GM23338 (cell line): ENCODE data around the gene MIA. TPM values are rescaled to one million over a fixed set of nuclear protein-coding genes. Genes with fewer than 3 reads are reported as not detected.

Experiments used
- ATAC-seq: fragments of 200-7000 bp; cut with Tn5 transposase; 3 replicates; pipeline ENCODE4 v1.9.1; 2020
- DNase-seq: peaks from one replicate; pipeline ENCODE4 v3.0.0-alpha.2; 2015; ENCODE audit warnings: low spot score
- H2AFZ ChIP-seq: fragments of 200-600 bp; sonication (generic); 2 replicates; pipeline ENCODE4 v1.8.0; 2016; ENCODE audit warnings: antibody characterized with exemption, mild to moderate bottlenecking, moderate library complexity
- H3F3A ChIP-seq: fragments of 200-600 bp; sonication (generic); replicated peaks from 2 replicates; pipeline ENCODE4 v1.8.0; 2017; ENCODE audit warnings: antibody characterized with exemption, mixed run types, low read depth
- H3K27ac ChIP-seq: fragments of 200-600 bp; sonication (generic); 2 replicates; pipeline ENCODE4 v1.6.1; 2016; ENCODE audit warnings: low read depth
- H3K27me3 ChIP-seq: fragments of 200-600 bp; sonication (generic); 2 replicates; pipeline ENCODE4 v1.8.0; 2016; ENCODE audit warnings: mild to moderate bottlenecking, mixed run types, moderate library complexity; ENCODE audit not compliant: insufficient read depth
- H3K36me3 ChIP-seq: fragments of 200-600 bp; sonication (generic); 2 replicates; pipeline ENCODE4 v1.8.0; 2016; ENCODE audit warnings: mild to moderate bottlenecking; ENCODE audit not compliant: insufficient read depth
- H3K4me1 ChIP-seq: fragments of 200-600 bp; sonication (generic); 2 replicates; pipeline ENCODE4 v1.8.0; 2016; ENCODE audit warnings: mild to moderate bottlenecking, moderate library complexity; ENCODE audit not compliant: insufficient read depth
- H3K4me2 ChIP-seq: fragments of 200-600 bp; sonication (generic); 2 replicates; pipeline ENCODE4 v1.7.1; 2017; ENCODE audit warnings: mixed run types
- H3K4me3 ChIP-seq: fragments of 200-600 bp; sonication (generic); 2 replicates; pipeline ENCODE4 v1.6.1; 2016; ENCODE audit warnings: mixed run types
- H3K79me2 ChIP-seq: fragments of 200-600 bp; sonication (generic); replicated peaks from 2 replicates; pipeline ENCODE4 v1.8.0; 2017; ENCODE audit warnings: mild to moderate bottlenecking; ENCODE audit not compliant: insufficient read depth
- H3K9me2 ChIP-seq: fragments of 200-600 bp; sonication (generic); 2 replicates; pipeline ENCODE4 v1.8.0; 2017; ENCODE audit not compliant: insufficient read depth
- H4K20me1 ChIP-seq: fragments of 200-600 bp; sonication (generic); replicated peaks from 2 replicates; pipeline ENCODE4 v1.8.0; 2017; ENCODE audit warnings: mild to moderate bottlenecking; ENCODE audit not compliant: insufficient read depth
- H3K27ac Mint-ChIP-seq: 2 replicates; pipeline ENCODE4 v1.8.0; 2020; ENCODE audit warnings: inconsistent platforms, mild to moderate bottlenecking, moderate library complexity, mixed read lengths
- H3K27me3 Mint-ChIP-seq: 3 replicates; pipeline ENCODE4 v1.8.0; 2022; ENCODE audit warnings: low read depth, mild to moderate bottlenecking, moderate library complexity, mixed read lengths, inconsistent platforms; ENCODE audit not compliant: insufficient read depth, poor library complexity
- H3K36me3 Mint-ChIP-seq: 3 replicates; pipeline ENCODE4 v1.8.0; 2021; ENCODE audit warnings: low read depth, mild to moderate bottlenecking, inconsistent platforms, moderate library complexity, mixed read lengths
- H3K4me1 Mint-ChIP-seq: 3 replicates; pipeline ENCODE4 v1.8.0; 2020; ENCODE audit warnings: mild to moderate bottlenecking, inconsistent platforms, mixed read lengths
- H3K4me3 Mint-ChIP-seq: 3 replicates; pipeline ENCODE4 v1.8.0; 2021; ENCODE audit warnings: moderate library complexity, mild to moderate bottlenecking, inconsistent platforms, mixed read lengths
- H3K9me3 Mint-ChIP-seq: 3 replicates; pipeline ENCODE4 v1.8.0; 2020; ENCODE audit warnings: moderate library complexity, mild to moderate bottlenecking, inconsistent platforms, mixed read lengths
- CREB1 ChIP-seq: fragments of 250-450 bp; sonication (Bioruptor Pico); IDR thresholded peaks from 2 replicates; pipeline ENCODE4 v1.5.0; 2020; ENCODE audit warnings: low read depth, mild to moderate bottlenecking, moderate library complexity
- EZH2 ChIP-seq: fragments of 200-600 bp; sonication (generic); IDR thresholded peaks from one replicate; pipeline ENCODE4 v1.8.0; 2017; ENCODE audit warnings: antibody characterized with exemption, mild to moderate bottlenecking, low read depth; ENCODE audit not compliant: unreplicated experiment
- EZH2phosphoT487 ChIP-seq: fragments of 200-600 bp; sonication (generic); IDR thresholded peaks from one replicate; pipeline ENCODE4 v1.8.1; 2018; ENCODE audit warnings: antibody characterized with exemption; ENCODE audit not compliant: unreplicated experiment
- JUNB ChIP-seq: IDR thresholded peaks from one replicate; pipeline ENCODE4 v1.6.1; 2016; ENCODE audit warnings: antibody characterized with exemption; ENCODE audit not compliant: unreplicated experiment
- NANOG ChIP-seq: IDR thresholded peaks from 2 replicates; pipeline ENCODE4 v1.6.1; 2016; ENCODE audit warnings: antibody characterized with exemption, borderline replicate concordance
- POLR2AphosphoS5 ChIP-seq: IDR thresholded peaks from 2 replicates; pipeline ENCODE4 v1.6.1; 2016; ENCODE audit warnings: antibody characterized with exemption, low read depth
- STAT1 ChIP-seq: IDR thresholded peaks from one replicate; pipeline ENCODE4 v1.6.1; 2016; ENCODE audit warnings: antibody characterized with exemption; ENCODE audit not compliant: unreplicated experiment
- ZNF114 ChIP-seq: fragments of 250-450 bp; sonication (Bioruptor Pico); IDR thresholded peaks from 2 replicates; pipeline ENCODE4 v1.5.0; 2020; ENCODE audit warnings: mild to moderate bottlenecking, moderate library complexity
- ZNF331 ChIP-seq: fragments of 250-450 bp; sonication (Bioruptor Pico); IDR thresholded peaks from 2 replicates; pipeline ENCODE4 v1.5.0; 2020; ENCODE audit warnings: low read depth, mild to moderate bottlenecking, moderate library complexity
- polyA plus RNA-seq: library from polyadenylated mRNA; unstranded; fragments of >200 nt; fragmentation: Nextera tagmentation; extraction: Ambion mirVana; gene quantifications from 2 replicates; pipeline ENCODE4 v1.2.1, GENCODE V29; 2016
- total RNA-seq: library from RNA; depleted of rRNA; stranded (reverse); fragments of >200 nt; shearing (Covaris generic); gene quantifications from 2 replicates; pipeline ENCODE4 v1.2.3, GENCODE V29; 2014
- TF ChIP-seq, protein P1 (sequence below): fragments of 250-450 bp; sonication (Bioruptor Pico); IDR thresholded peaks from 2 replicates; pipeline ENCODE4 v1.5.0; 2020; ENCODE audit warnings: mild to moderate bottlenecking, moderate library complexity
- TF ChIP-seq, protein P2 (sequence below): IDR thresholded peaks from one replicate; pipeline ENCODE4 v1.6.1; 2018; ENCODE audit warnings: antibody characterized with exemption; ENCODE audit not compliant: unreplicated experiment
- TF ChIP-seq, protein P3 (sequence below): IDR thresholded peaks from 2 replicates; pipeline ENCODE4 v1.6.1; 2016; ENCODE audit warnings: antibody characterized with exemption
- TF ChIP-seq, protein P4 (sequence below), 2 experiments: fragments of 200-600 bp in 1 of 2; sonication (generic) in 1 of 2; conservative IDR thresholded peaks; 2 replicates each; pipeline versions ENCODE4 v1.5.1 to v1.6.1; 2016 to 2017; ENCODE audit warnings: antibody characterized with exemption in 2 of 2, low read depth in 2 of 2, mild to moderate bottlenecking in 2 of 2, moderate library complexity in 1 of 2

Gene MIA
- total and polyA plus RNA-seq, 2 experiments from 2014 or later = not detected

DNA sequence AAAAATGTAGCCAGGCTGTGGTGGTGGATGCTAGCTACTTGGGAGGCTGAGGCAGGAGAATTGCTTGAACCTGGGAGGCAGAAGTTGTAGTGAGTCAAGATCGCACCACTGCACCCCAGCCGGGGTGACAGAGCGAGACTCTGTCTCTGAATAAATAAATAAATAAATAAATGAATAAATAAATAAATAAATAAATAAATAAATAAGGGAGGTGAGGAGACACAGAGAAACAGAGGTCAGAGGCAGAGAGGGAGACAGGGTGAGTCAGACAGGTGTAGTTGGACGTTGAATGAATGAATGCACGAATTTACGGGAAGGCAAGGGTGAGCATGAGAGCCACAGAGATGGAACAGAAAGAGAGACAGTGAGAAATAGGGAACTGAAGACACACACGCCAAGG is 5.8 kb downstream of the MIA start:
- Mint-ChIP-seq H3K27ac (no peak overlapping the region), H3K4me3 (no peak overlapping the region; the same call in 2 of the 3 replicates), H3K4me1 (peaks cover 19% of the 10 kb centered on the region), H3K36me3 (peaks cover 12% of the 10 kb centered on the region), H3K9me3 (no peaks in the 10 kb centered on the region; the same call in 1 of the 3 replicates), H3K27me3 (peaks cover 13% of the 10 kb centered on the region)
- H3F3A ChIP-seq = peaks cover 5% of the 10 kb centered on the region; the same call in 1 of the 2 replicates
- H3K27me3 ChIP-seq = no peaks in the 10 kb centered on the region
- H3K79me2 ChIP-seq = peaks cover 5% of the 10 kb centered on the region
- no peaks in the 10 kb centered on the region for H3K9me2 ChIP-seq
- H2AFZ ChIP-seq = no peak overlapping the region
- no peak overlapping the region for H3K4me3 ChIP-seq
- TF ChIP-seq, protein P1, sequence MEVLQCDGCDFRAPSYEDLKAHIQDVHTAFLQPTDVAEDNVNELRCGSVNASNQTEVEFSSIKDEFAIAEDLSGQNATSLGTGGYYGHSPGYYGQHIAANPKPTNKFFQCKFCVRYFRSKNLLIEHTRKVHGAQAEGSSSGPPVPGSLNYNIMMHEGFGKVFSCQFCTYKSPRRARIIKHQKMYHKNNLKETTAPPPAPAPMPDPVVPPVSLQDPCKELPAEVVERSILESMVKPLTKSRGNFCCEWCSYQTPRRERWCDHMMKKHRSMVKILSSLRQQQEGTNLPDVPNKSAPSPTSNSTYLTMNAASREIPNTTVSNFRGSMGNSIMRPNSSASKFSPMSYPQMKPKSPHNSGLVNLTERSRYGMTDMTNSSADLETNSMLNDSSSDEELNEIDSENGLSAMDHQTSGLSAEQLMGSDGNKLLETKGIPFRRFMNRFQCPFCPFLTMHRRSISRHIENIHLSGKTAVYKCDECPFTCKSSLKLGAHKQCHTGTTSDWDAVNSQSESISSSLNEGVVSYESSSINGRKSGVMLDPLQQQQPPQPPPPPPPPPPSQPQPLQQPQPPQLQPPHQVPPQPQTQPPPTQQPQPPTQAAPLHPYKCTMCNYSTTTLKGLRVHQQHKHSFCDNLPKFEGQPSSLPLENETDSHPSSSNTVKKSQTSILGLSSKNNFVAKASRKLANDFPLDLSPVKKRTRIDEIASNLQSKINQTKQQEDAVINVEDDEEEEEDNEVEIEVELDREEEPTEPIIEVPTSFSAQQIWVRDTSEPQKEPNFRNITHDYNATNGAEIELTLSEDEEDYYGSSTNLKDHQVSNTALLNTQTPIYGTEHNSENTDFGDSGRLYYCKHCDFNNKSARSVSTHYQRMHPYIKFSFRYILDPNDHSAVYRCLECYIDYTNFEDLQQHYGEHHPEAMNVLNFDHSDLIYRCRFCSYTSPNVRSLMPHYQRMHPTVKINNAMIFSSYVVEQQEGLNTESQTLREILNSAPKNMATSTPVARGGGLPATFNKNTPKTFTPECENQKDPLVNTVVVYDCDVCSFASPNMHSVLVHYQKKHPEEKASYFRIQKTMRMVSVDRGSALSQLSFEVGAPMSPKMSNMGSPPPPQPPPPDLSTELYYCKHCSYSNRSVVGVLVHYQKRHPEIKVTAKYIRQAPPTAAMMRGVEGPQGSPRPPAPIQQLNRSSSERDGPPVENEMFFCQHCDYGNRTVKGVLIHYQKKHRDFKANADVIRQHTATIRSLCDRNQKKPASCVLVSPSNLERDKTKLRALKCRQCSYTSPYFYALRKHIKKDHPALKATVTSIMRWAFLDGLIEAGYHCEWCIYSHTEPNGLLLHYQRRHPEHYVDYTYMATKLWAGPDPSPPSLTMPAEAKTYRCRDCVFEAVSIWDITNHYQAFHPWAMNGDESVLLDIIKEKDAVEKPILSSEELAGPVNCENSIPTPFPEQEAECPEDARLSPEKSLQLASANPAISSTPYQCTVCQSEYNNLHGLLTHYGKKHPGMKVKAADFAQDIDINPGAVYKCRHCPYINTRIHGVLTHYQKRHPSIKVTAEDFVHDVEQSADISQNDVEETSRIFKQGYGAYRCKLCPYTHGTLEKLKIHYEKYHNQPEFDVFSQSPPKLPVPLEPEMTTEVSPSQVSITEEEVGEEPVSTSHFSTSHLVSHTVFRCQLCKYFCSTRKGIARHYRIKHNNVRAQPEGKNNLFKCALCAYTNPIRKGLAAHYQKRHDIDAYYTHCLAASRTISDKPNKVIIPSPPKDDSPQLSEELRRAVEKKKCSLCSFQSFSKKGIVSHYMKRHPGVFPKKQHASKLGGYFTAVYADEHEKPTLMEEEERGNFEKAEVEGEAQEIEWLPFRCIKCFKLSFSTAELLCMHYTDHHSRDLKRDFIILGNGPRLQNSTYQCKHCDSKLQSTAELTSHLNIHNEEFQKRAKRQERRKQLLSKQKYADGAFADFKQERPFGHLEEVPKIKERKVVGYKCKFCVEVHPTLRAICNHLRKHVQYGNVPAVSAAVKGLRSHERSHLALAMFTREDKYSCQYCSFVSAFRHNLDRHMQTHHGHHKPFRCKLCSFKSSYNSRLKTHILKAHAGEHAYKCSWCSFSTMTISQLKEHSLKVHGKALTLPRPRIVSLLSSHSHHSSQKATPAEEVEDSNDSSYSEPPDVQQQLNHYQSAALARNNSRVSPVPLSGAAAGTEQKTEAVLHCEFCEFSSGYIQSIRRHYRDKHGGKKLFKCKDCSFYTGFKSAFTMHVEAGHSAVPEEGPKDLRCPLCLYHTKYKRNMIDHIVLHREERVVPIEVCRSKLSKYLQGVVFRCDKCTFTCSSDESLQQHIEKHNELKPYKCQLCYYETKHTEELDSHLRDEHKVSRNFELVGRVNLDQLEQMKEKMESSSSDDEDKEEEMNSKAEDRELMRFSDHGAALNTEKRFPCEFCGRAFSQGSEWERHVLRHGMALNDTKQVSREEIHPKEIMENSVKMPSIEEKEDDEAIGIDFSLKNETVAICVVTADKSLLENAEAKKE (CRISPR knock-in tag) = no peak
- TF ChIP-seq JUNB (no peak), POLR2AphosphoS5 (no peak), EZH2 (no peak), ZNF331 (CRISPR knock-in tag) (no peak), NANOG (no peak), STAT1 (no peak), CREB1 (CRISPR knock-in tag) (no peak), EZH2phosphoT487 (no peak), ZNF114 (CRISPR knock-in tag) (no peak)
- TF ChIP-seq, protein P2, sequence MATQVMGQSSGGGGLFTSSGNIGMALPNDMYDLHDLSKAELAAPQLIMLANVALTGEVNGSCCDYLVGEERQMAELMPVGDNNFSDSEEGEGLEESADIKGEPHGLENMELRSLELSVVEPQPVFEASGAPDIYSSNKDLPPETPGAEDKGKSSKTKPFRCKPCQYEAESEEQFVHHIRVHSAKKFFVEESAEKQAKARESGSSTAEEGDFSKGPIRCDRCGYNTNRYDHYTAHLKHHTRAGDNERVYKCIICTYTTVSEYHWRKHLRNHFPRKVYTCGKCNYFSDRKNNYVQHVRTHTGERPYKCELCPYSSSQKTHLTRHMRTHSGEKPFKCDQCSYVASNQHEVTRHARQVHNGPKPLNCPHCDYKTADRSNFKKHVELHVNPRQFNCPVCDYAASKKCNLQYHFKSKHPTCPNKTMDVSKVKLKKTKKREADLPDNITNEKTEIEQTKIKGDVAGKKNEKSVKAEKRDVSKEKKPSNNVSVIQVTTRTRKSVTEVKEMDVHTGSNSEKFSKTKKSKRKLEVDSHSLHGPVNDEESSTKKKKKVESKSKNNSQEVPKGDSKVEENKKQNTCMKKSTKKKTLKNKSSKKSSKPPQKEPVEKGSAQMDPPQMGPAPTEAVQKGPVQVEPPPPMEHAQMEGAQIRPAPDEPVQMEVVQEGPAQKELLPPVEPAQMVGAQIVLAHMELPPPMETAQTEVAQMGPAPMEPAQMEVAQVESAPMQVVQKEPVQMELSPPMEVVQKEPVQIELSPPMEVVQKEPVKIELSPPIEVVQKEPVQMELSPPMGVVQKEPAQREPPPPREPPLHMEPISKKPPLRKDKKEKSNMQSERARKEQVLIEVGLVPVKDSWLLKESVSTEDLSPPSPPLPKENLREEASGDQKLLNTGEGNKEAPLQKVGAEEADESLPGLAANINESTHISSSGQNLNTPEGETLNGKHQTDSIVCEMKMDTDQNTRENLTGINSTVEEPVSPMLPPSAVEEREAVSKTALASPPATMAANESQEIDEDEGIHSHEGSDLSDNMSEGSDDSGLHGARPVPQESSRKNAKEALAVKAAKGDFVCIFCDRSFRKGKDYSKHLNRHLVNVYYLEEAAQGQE = no peak
- TF ChIP-seq, protein P3, sequence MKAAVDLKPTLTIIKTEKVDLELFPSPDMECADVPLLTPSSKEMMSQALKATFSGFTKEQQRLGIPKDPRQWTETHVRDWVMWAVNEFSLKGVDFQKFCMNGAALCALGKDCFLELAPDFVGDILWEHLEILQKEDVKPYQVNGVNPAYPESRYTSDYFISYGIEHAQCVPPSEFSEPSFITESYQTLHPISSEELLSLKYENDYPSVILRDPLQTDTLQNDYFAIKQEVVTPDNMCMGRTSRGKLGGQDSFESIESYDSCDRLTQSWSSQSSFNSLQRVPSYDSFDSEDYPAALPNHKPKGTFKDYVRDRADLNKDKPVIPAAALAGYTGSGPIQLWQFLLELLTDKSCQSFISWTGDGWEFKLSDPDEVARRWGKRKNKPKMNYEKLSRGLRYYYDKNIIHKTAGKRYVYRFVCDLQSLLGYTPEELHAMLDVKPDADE = no peak
- TF ChIP-seq, protein P4, sequence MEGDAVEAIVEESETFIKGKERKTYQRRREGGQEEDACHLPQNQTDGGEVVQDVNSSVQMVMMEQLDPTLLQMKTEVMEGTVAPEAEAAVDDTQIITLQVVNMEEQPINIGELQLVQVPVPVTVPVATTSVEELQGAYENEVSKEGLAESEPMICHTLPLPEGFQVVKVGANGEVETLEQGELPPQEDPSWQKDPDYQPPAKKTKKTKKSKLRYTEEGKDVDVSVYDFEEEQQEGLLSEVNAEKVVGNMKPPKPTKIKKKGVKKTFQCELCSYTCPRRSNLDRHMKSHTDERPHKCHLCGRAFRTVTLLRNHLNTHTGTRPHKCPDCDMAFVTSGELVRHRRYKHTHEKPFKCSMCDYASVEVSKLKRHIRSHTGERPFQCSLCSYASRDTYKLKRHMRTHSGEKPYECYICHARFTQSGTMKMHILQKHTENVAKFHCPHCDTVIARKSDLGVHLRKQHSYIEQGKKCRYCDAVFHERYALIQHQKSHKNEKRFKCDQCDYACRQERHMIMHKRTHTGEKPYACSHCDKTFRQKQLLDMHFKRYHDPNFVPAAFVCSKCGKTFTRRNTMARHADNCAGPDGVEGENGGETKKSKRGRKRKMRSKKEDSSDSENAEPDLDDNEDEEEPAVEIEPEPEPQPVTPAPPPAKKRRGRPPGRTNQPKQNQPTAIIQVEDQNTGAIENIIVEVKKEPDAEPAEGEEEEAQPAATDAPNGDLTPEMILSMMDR (conservative IDR thresholded peaks at IDR 0.05; ENCODE audit: low read depth in 2 of 2) = no peak
- H3K4me2 ChIP-seq = no peak overlapping the region
- ATAC-seq = no peak
- no peaks in the 10 kb centered on the region for H4K20me1 ChIP-seq
- no peak overlapping the region for H3K27ac ChIP-seq
- peaks cover 11% of the 10 kb centered on the region for H3K4me1 ChIP-seq
- H3K36me3 ChIP-seq = no peaks in the 10 kb centered on the region
- DNase-seq = no peak
